ENCODE measurements around the gene ALKBH2. TPM values are rescaled to one million over a fixed set of nuclear protein-coding genes. Genes with fewer than 3 reads are reported as not detected.

The ALKBH2 gene
- total and polyA plus RNA-seq, 7 experiments from 2014 or later = 13.2 to 23.2 (median 18.0) TPM

DNA sequence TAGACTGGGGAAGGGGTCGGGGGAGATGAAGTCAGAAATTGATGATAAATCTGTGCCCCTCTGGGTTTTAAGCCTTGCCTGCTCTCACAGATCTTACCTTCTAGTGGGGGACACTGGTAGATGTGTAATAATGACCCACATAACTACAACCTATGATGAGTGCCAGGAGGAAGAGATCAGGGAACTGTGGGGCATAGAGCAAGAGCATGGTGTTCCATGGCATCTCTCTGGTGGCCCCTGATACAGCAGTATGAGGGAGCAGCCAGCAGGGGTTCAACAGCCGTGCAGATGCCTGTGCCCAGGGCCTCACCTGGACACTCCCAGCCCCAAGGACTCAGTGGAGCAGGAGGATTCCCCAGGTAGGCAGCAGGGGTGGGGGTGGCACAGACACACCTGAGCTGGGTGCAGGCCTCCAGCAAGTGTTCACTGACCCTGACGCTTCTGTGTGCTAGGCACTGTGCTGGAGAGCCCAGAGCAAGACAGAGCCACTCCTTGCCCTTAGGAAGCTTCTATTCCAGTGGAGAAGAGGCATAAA, 28.1 kb upstream of the ALKBH2 start:
- H3K4me3 ChIP-seq (ENCODE audit: low read length) = no peak overlapping the region
- no peak overlapping the region for H3K27ac ChIP-seq (ENCODE audit: low read depth, low read length)
- no peak for DNase-seq
- H3K36me3 ChIP-seq (ENCODE audit: control insufficient read depth in 2 of 3, insufficient read depth in 3 of 3, low read length in 3 of 3) = no peaks in the 10 kb centered on the region
- Mint-ChIP-seq H3K36me3 (peaks cover 0 to 15% (median 0%) of the 10 kb centered on the region in 5 donors), H3K9me3 (no peaks in the 10 kb centered on the region), H3K4me1 (peaks cover 0 to 5% (median 3%) of the 10 kb centered on the region in 7 donors), H3K27ac (no peak overlapping the region), H3K27me3 (no peaks in the 10 kb centered on the region), H3K4me3 (no peak overlapping the region)
- ATAC-seq = no peak
- ChIA-PET CTCF (no interaction called here), POLR2A (no interaction called here)
- intact Hi-C loops (cut with micrococcal nuclease) = no loop called here
- H3K4me1 ChIP-seq (ENCODE audit: control insufficient read depth in 2 of 2, insufficient read depth in 2 of 2, low read length in 2 of 2) = no peaks in the 10 kb centered on the region
- H3K9me3 ChIP-seq (ENCODE audit: control insufficient read depth in 2 of 3, low read length in 3 of 3) = no peaks in the 10 kb centered on the region
- no peaks in the 10 kb centered on the region for H3K27me3 ChIP-seq (ENCODE audit: control insufficient read depth in 2 of 2, insufficient read depth in 2 of 2, low read length in 2 of 2)

GRCh38 chr12:109120557-109120956, 27.3 kb upstream of the ALKBH2 start:
- POLR2A ChIA-PET = no interaction called here
- H3K27me3 ChIP-seq (ENCODE audit: control insufficient read depth in 2 of 2, insufficient read depth in 2 of 2, low read length in 2 of 2) = no peaks in the 10 kb centered on the region
- no peaks in the 10 kb centered on the region for H3K36me3 ChIP-seq (ENCODE audit: control insufficient read depth in 2 of 3, insufficient read depth in 3 of 3, low read length in 3 of 3)
- peaks cover 0 to 6% of the 10 kb centered on the region in 2 donors for H3K4me1 ChIP-seq (ENCODE audit: control insufficient read depth in 2 of 2, insufficient read depth in 2 of 2, low read length in 2 of 2)
- no peaks in the 10 kb centered on the region for H3K9me3 Mint-ChIP-seq
- CTCF ChIA-PET = interaction anchor here (1.6 kb wide), 1 partner anchor 9 kb away, joined by 7 read pairs; no protein-coding TSS in a partner anchor
- H3K4me1 Mint-ChIP-seq = peaks cover 0 to 12% (median 9%) of the 10 kb centered on the region in 7 donors
- no peak for ATAC-seq
- no peak overlapping the region for H3K27ac Mint-ChIP-seq
- no peak for DNase-seq
- no peak overlapping the region for H3K4me3 Mint-ChIP-seq
- no peaks in the 10 kb centered on the region for H3K9me3 ChIP-seq (ENCODE audit: control insufficient read depth in 2 of 3, low read length in 3 of 3)
- H3K4me3 ChIP-seq (ENCODE audit: low read length) = no peak overlapping the region
- H3K36me3 Mint-ChIP-seq = peaks cover 0 to 17% (median 0%) of the 10 kb centered on the region in 5 donors
- intact Hi-C loops (cut with micrococcal nuclease) = no loop called here
- no peaks in the 10 kb centered on the region for H3K27me3 Mint-ChIP-seq
- no peak overlapping the region for H3K27ac ChIP-seq (ENCODE audit: low read depth, low read length)

DNA sequence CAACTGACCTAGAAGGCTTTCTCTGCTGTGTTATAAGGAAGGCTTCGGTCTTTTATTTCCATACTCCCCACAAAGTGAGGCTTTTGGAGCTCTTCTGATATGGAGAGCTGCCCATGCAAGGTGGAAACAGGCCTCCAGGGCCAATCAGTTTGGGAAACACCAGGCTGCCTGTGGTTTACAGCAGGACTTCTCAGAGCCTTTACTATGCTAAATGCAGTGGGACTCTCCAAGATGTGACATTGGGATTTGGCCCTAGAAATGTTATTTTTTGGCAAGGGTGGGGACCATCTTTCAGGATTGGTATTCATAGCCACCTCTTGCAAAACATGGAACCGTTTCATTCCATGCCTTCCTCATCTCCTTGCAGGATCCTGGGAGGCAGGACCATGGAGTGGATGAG, 26.8 kb upstream of the ALKBH2 start:
- Histone ChIP-seq H3K27ac (ENCODE audit: low read depth, low read length) (no peak overlapping the region), H3K36me3 (ENCODE audit: control insufficient read depth in 2 of 3, insufficient read depth in 3 of 3, low read length in 3 of 3) (no peaks in the 10 kb centered on the region), H3K9me3 (ENCODE audit: control insufficient read depth in 2 of 3, low read length in 3 of 3) (no peaks in the 10 kb centered on the region), H3K4me3 (ENCODE audit: low read length) (no peak overlapping the region), H3K27me3 (ENCODE audit: control insufficient read depth in 2 of 2, insufficient read depth in 2 of 2, low read length in 2 of 2) (no peaks in the 10 kb centered on the region), H3K4me1 (ENCODE audit: control insufficient read depth in 2 of 2, insufficient read depth in 2 of 2, low read length in 2 of 2) (peaks cover 0 to 7% of the 10 kb centered on the region in 2 donors)
- Mint-ChIP-seq H3K4me3 (no peak overlapping the region), H3K36me3 (peaks cover 0 to 12% (median 0%) of the 10 kb centered on the region in 5 donors), H3K4me1 (peaks cover 0 to 16% (median 14%) of the 10 kb centered on the region in 7 donors), H3K27me3 (no peaks in the 10 kb centered on the region), H3K9me3 (no peaks in the 10 kb centered on the region), H3K27ac (no peak overlapping the region)
- no peak for ATAC-seq
- CTCF ChIA-PET = interaction anchor here (1.6 kb wide), 1 partner anchor 8 kb away, joined by 7 read pairs; no protein-coding TSS in a partner anchor
- intact Hi-C loops (cut with micrococcal nuclease) = no loop called here
- POLR2A ChIA-PET = no interaction called here
- no peak for DNase-seq

- ChIA-PET POLR2A (interaction anchor here (0.6 kb wide), 1 partner anchor 30 kb away, joined by 3 read pairs; no protein-coding TSS in a partner anchor), CTCF (interaction anchor here (0.6 kb wide), 1 partner anchor 37 kb away, joined by 3 read pairs; no protein-coding TSS in a partner anchor)
- peaks cover 0 to 7% of the 10 kb centered on the region in 2 donors for H3K4me1 ChIP-seq (ENCODE audit: control insufficient read depth in 2 of 2, insufficient read depth in 2 of 2, low read length in 2 of 2)
- H3K36me3 ChIP-seq (ENCODE audit: control insufficient read depth in 2 of 3, insufficient read depth in 3 of 3, low read length in 3 of 3) = no peaks in the 10 kb centered on the region
- H3K9me3 ChIP-seq (ENCODE audit: control insufficient read depth in 2 of 3, low read length in 3 of 3) = no peaks in the 10 kb centered on the region
- Mint-ChIP-seq H3K4me1 (peaks cover 3 to 44% (median 40%) of the 10 kb centered on the region in 7 donors), H3K36me3 (peaks cover 0 to 15% (median 0%) of the 10 kb centered on the region in 5 donors), H3K4me3 (no peak overlapping the region), H3K27ac (peak overlapping the region in 1 of 9 donors; percentile 36), H3K9me3 (no peaks in the 10 kb centered on the region), H3K27me3 (no peaks in the 10 kb centered on the region)
- H3K27me3 ChIP-seq (ENCODE audit: control insufficient read depth in 2 of 2, insufficient read depth in 2 of 2, low read length in 2 of 2) = no peaks in the 10 kb centered on the region
- DNase-seq = no peak
- H3K4me3 ChIP-seq (ENCODE audit: low read length) = no peak overlapping the region
- intact Hi-C loops (cut with micrococcal nuclease) = no loop called here
- no peak overlapping the region for H3K27ac ChIP-seq (ENCODE audit: low read depth, low read length)
- ATAC-seq = no peak
Observed at GRCh38 chr12:109116611-109116949, 23.3 kb upstream of the ALKBH2 start.

GRCh38 chr12:109115758-109116610, 22.7 kb upstream of the ALKBH2 start, which contains the start of gene ACACB:
ACACB (plus strand) TSS chr12:109116587; CDS start chr12:109139406, 22,819 bp downstream.
- H3K27ac Mint-ChIP-seq = peak within 1 kb of the TSS in 2 of 9 donors; percentile 36 to 44
- no peaks in the 10 kb centered on the region for H3K27me3 Mint-ChIP-seq
- H3K9me3 Mint-ChIP-seq = no peaks in the 10 kb centered on the region
- Histone ChIP-seq H3K4me3 (ENCODE audit: low read length) (no peak within 1 kb of the TSS), H3K27me3 (ENCODE audit: control insufficient read depth in 2 of 2, insufficient read depth in 2 of 2, low read length in 2 of 2) (no peaks in the 10 kb centered on the region), H3K27ac (ENCODE audit: low read depth, low read length) (no peak within 1 kb of the TSS), H3K9me3 (ENCODE audit: control insufficient read depth in 2 of 3, low read length in 3 of 3) (no peaks in the 10 kb centered on the region), H3K36me3 (ENCODE audit: control insufficient read depth in 2 of 3, insufficient read depth in 3 of 3, low read length in 3 of 3) (no peaks in the 10 kb centered on the region), H3K4me1 (ENCODE audit: control insufficient read depth in 2 of 2, insufficient read depth in 2 of 2, low read length in 2 of 2) (peaks cover 0 to 7% of the 10 kb centered on the region in 2 donors)
- ATAC-seq (no peak), DNase-seq (no peak)
- H3K36me3 Mint-ChIP-seq = peaks cover 0 to 15% (median 0%) of the 10 kb centered on the region in 5 donors
- CTCF ChIA-PET = interaction anchor here (0.6 kb wide), 1 partner anchor 36 kb away, joined by 3 read pairs; no protein-coding TSS in a partner anchor
- intact Hi-C loops (cut with micrococcal nuclease) = no loop called here
- H3K4me1 Mint-ChIP-seq = peaks cover 3 to 44% (median 41%) of the 10 kb centered on the region in 7 donors
- POLR2A ChIA-PET = no interaction called here
- H3K4me3 Mint-ChIP-seq = peak within 1 kb of the TSS in 5 of 10 donors; percentile 12 to 70 (median 48)

GRCh38 chr12:109115404-109115757, 22.1 kb upstream of the ALKBH2 start:
- H3K9me3 Mint-ChIP-seq = no peaks in the 10 kb centered on the region
- peaks cover 5 to 49% (median 42%) of the 10 kb centered on the region in 7 donors for H3K4me1 Mint-ChIP-seq
- H3K4me3 ChIP-seq (ENCODE audit: low read length) = no peak overlapping the region
- H3K27ac Mint-ChIP-seq = no peak overlapping the region
- CTCF ChIA-PET = no interaction called here
- H3K4me3 Mint-ChIP-seq = peak overlapping the region in 6 of 10 donors; percentile 1 to 70 (median 38)
- peaks cover 0 to 15% (median 0%) of the 10 kb centered on the region in 5 donors for H3K36me3 Mint-ChIP-seq
- no peaks in the 10 kb centered on the region for H3K36me3 ChIP-seq (ENCODE audit: control insufficient read depth in 2 of 3, insufficient read depth in 3 of 3, low read length in 3 of 3)
- H3K9me3 ChIP-seq (ENCODE audit: control insufficient read depth in 2 of 3, low read length in 3 of 3) = no peaks in the 10 kb centered on the region
- H3K4me1 ChIP-seq (ENCODE audit: control insufficient read depth in 2 of 2, insufficient read depth in 2 of 2, low read length in 2 of 2) = peaks cover 0 to 7% of the 10 kb centered on the region in 2 donors
- ATAC-seq = no peak
- no peak for DNase-seq
- intact Hi-C loops (cut with micrococcal nuclease) = no loop called here
- H3K27me3 ChIP-seq (ENCODE audit: control insufficient read depth in 2 of 2, insufficient read depth in 2 of 2, low read length in 2 of 2) = no peaks in the 10 kb centered on the region
- H3K27ac ChIP-seq (ENCODE audit: low read depth, low read length) = no peak overlapping the region
- no peaks in the 10 kb centered on the region for H3K27me3 Mint-ChIP-seq
- POLR2A ChIA-PET = no interaction called here
